Ovary (tissue), 9 donors: Measurements from ENCODE around the gene AOX1. TPM values are rescaled to one million over a fixed set of nuclear protein-coding genes. Genes with fewer than 3 reads are reported as not detected.

Experiments
- DNase-seq, 5 donors: peaks; one replicate each; pipeline ENCODE4 v3.0.0-alpha.2; 2019 to 2020
- H3K27ac ChIP-seq, 2 donors: fragments of 200-600 bp; one replicate each; pipeline versions ENCODE4 v1.5.1 to v1.8.0; 2019 to 2022
- H3K27me3 ChIP-seq: fragments of 200-600 bp; one replicate; pipeline ENCODE4 v1.8.0; 2022
- H3K36me3 ChIP-seq: fragments of 200-600 bp; sonication (generic); one replicate; pipeline ENCODE4 v1.5.1; 2019
- H3K4me1 ChIP-seq: one replicate; pipeline ENCODE4 v1.8.1; 2013; ENCODE audit warnings: mild to moderate bottlenecking, moderate library complexity; ENCODE audit not compliant: insufficient read depth
- H3K4me3 ChIP-seq: fragments of 200-600 bp; sonication (generic); one replicate; pipeline ENCODE4 v1.5.1; 2017
- H3K9me3 ChIP-seq, 2 donors: fragments of 200-600 bp in 1 of 2; sonication (generic) in 1 of 2; one replicate each; pipeline versions ENCODE4 v1.5.1 to v1.8.1; 2013 to 2019; ENCODE audit warnings: mild to moderate bottlenecking in 1 of 2, moderate library complexity in 1 of 2
- CTCF ChIP-seq, 3 donors: fragments of 450-650 bp in 2 of 3; fragments of 200-600 bp in 1 of 3; IDR thresholded peaks; one replicate each; pipeline versions ENCODE4 v1.5.1 to v1.8.0; 2016 to 2022; ENCODE audit warnings: antibody characterized with exemption in 3 of 3, mild to moderate bottlenecking in 1 of 3
- EP300 ChIP-seq: sonication (generic); formaldehyde crosslinking; IDR thresholded peaks from one replicate; pipeline ENCODE4 v1.6.1; 2017; ENCODE audit warnings: antibody characterized with exemption
- POLR2A ChIP-seq: fragments of 450-650 bp; IDR thresholded peaks from one replicate; pipeline ENCODE4 v1.6.1; 2017; ENCODE audit warnings: antibody characterized with exemption, mild to moderate bottlenecking, moderate library complexity
- WGBS, 3 donors: extraction: QIAGEN DNeasy Blood & Tissue Kit in 1 of 3; methylation state at CpG; one replicate each; pipeline versions ENCODE4 v1.1.5 to v1.1.7; 2013 to 2017; 5-methylcytosine and 5-hydroxymethylcytosine counted together
- intact Hi-C, 4 donors: fragments of 100-400 bp; cut with DNase I; formaldehyde crosslinking; loops; one replicate each; pipeline versions ENCODE4 v1.11.0 to v1.15.1; 2022 to 2023
- polyA plus RNA-seq, 2 donors: library from polyadenylated mRNA; stranded (reverse); fragments of 200-250 nt in 1 of 2; fragments of 350-450 nt in 1 of 2; fragmentation: Illumina TruSeq in 1 of 2; extraction: RNeasy Lipid Tissue Mini Kit (QIAGEN cat#74804) in 1 of 2; gene quantifications; one replicate each; pipeline ENCODE4 v1.2.3, GENCODE V29; 2013 to 2014
- total RNA-seq, 7 donors: library from RNA; depleted of rRNA in 2 of 7; stranded (reverse); fragments of >200 nt in 2 of 7; fragmentation: NEBNext Ultra II Directional in 3 of 7; extraction: Animal tissue kit (Norgen Biotek cat#: 25700) in 3 of 7; gene quantifications; one replicate each; pipeline versions ENCODE4 v1.1.0 to v1.2.4, GENCODE V29; 2016 to 2023
- donor health status: DM: no; HTN: no; CAD: no; lungs with moderate emphysema.
- donor health status: DM: no; HTN: no; CAD: no.
- donor health status: Bipolar disorder and iron deficiency.
- donor health status: DM: yes; HTN: yes; CAD: no.
- donor health status: DM: no; HTN: no; CAD: no.
- donor health status: DM: yes; HTN: yes; CAD: no.

The AOX1 gene
- total and polyA plus RNA-seq, 9 donors, result 29.1 to 105 (median 67.2) TPM

GRCh38 chr2:200650195-200650594 lies 64.4 kb downstream of the AOX1 start:
- DNase-seq, result no peak
- Histone ChIP-seq H3K9me3 (no peaks in the 10 kb centered on the region), H3K27ac (no peak overlapping the region)

GRCh38 chr2:200652158-200652557 lies 66.3 kb downstream of the AOX1 start:
- DNase-seq, result no peak
- TF ChIP-seq POLR2A (no peak), CTCF (IDR thresholded peaks at IDR 0.05) (no peak), EP300 (no peak)
- H3K36me3 ChIP-seq, result no peaks in the 10 kb centered on the region
- H3K9me3 ChIP-seq, result no peaks in the 10 kb centered on the region
- no peak overlapping the region for H3K4me3 ChIP-seq
- H3K4me1 ChIP-seq, result no peaks in the 10 kb centered on the region
- no peak overlapping the region for H3K27ac ChIP-seq
- 69 to 85% (median 81%) methylated on average over 1 of the region's 1 CpG for WGBS, 3 donors
- intact Hi-C loops, result no loop called here
- no peaks in the 10 kb centered on the region for H3K27me3 ChIP-seq

More at GRCh38 chr2:200650195-200650594, 64.4 kb downstream of the AOX1 start:
- WGBS, 3 donors, result 72 to 82% (median 80%) methylated on average over 2 of the region's 2 CpGs
- intact Hi-C loops, result no loop called here
- Histone ChIP-seq H3K4me3 (no peak overlapping the region), H3K4me1 (no peaks in the 10 kb centered on the region), H3K27me3 (no peaks in the 10 kb centered on the region), H3K36me3 (no peaks in the 10 kb centered on the region)
- TF ChIP-seq POLR2A (no peak), EP300 (no peak), CTCF (IDR thresholded peaks at IDR 0.05) (no peak)

- Histone ChIP-seq H3K4me3 (no peak overlapping the region), H3K9me3 (no peaks in the 10 kb centered on the region), H3K4me1 (no peaks in the 10 kb centered on the region), H3K27me3 (no peaks in the 10 kb centered on the region), H3K27ac (no peak overlapping the region), H3K36me3 (no peaks in the 10 kb centered on the region)
- no peak for DNase-seq
- no peak for TF ChIP-seq POLR2A
- TF ChIP-seq CTCF (IDR thresholded peaks at IDR 0.05), result no peak
- no peak for TF ChIP-seq EP300
- intact Hi-C loops, result no loop called here
- WGBS, 3 donors, result 66 to 80% (median 70%) methylated on average over 3 of the region's 3 CpGs
Measured at GRCh38 chr2:200653021-200653420, 67.2 kb downstream of the AOX1 start.

- no peaks in the 10 kb centered on the region for H3K27me3 ChIP-seq
- TF ChIP-seq CTCF (IDR thresholded peaks at IDR 0.05) (no peak), POLR2A (no peak), EP300 (no peak)
- DNase-seq, result no peak
- intact Hi-C loops, result no loop called here
- no peaks in the 10 kb centered on the region for H3K9me3 ChIP-seq
- H3K4me3 ChIP-seq, result no peak overlapping the region
- H3K4me1 ChIP-seq, result no peaks in the 10 kb centered on the region
- H3K27ac ChIP-seq, result no peak overlapping the region
- 92 to 98% (median 98%) methylated on average over 3 of the region's 3 CpGs for WGBS, 3 donors
- H3K36me3 ChIP-seq, result no peaks in the 10 kb centered on the region
Measured at GRCh38 chr2:200654823-200655222, 69.0 kb downstream of the AOX1 start.
